GM19238 (cell line): ENCODE data around the gene IL10RA.
"Not testable (repeated sequence)": the region's sequence is repeated elsewhere in the genome, so short reads cannot be mapped to it uniquely, and the experiment has no call there.

Source experiments
- DNase-seq: peaks from one replicate; pipeline ENCODE4 v3.0.0; 2011; ENCODE audit warnings: low spot score; ENCODE audit not compliant: insufficient read length

The IL10RA gene

GRCh38 chr11:118007040-118007439, 20.8 kb downstream of the IL10RA start:
- no peak for DNase-seq

- DNase-seq = not testable (repeated sequence)
These were observed 21.5 kb downstream of the IL10RA start for GRCh38 chr11:118007563-118008270.

- DNase-seq = no peak
These were observed 22.2 kb downstream of the IL10RA start for GRCh38 chr11:118008271-118008911.

- DNase-seq = no peak
These were observed 23.9 kb downstream of the IL10RA start for GRCh38 chr11:118009864-118010737.

- peak; percentile 64 for DNase-seq
These were observed 24.7 kb downstream of the IL10RA start for GRCh38 chr11:118010738-118011461.

- DNase-seq = no peak
These were observed 26.0 kb downstream of the IL10RA start for GRCh38 chr11:118012083-118012669.

GRCh38 chr11:118014022-118014421, 27.8 kb downstream of the IL10RA start:
- no peak for DNase-seq

GRCh38 chr11:118015385-118015841, 29.2 kb downstream of the IL10RA start:
- DNase-seq = no peak

GRCh38 chr11:118016104-118016503, 29.9 kb downstream of the IL10RA start:
- DNase-seq = no peak

- no peak for DNase-seq
These were observed 30.9 kb downstream of the IL10RA start for GRCh38 chr11:118017111-118017510.

GRCh38 chr11:118017631-118018315, 31.6 kb downstream of the IL10RA start:
- DNase-seq = no peak

- no peak for DNase-seq
These were observed 32.2 kb downstream of the IL10RA start for GRCh38 chr11:118018401-118018800.

GRCh38 chr11:118021146-118021545, 35.0 kb downstream of the IL10RA start:
- DNase-seq = no peak

GRCh38 chr11:118027694-118028093, 41.5 kb downstream of the IL10RA start:
- DNase-seq = no peak

GRCh38 chr11:118028626-118029025, 42.4 kb downstream of the IL10RA start:
- no peak for DNase-seq

GRCh38 chr11:118033443-118033842, 47.2 kb downstream of the IL10RA start:
- DNase-seq = peak; percentile 34

- no peak for DNase-seq
These were observed 55.9 kb downstream of the IL10RA start for GRCh38 chr11:118042141-118042540.

- DNase-seq = no peak
These were observed 56.6 kb downstream of the IL10RA start for GRCh38 chr11:118042796-118043195.

GRCh38 chr11:118045191-118045590, 59.0 kb downstream of the IL10RA start:
- no peak for DNase-seq
